Ovary (tissue), 9 donors: ENCODE results near the gene TTPAL. TPM values are rescaled to one million over a fixed set of nuclear protein-coding genes. Genes with fewer than 3 reads are reported as not detected.

ENCODE experiments used
- DNase-seq, 5 donors: peaks; one replicate each; pipeline ENCODE4 v3.0.0-alpha.2; 2019 to 2020
- H3K27ac ChIP-seq, 2 donors: fragments of 200-600 bp; one replicate each; pipeline versions ENCODE4 v1.5.1 to v1.8.0; 2019 to 2022
- H3K27me3 ChIP-seq: fragments of 200-600 bp; one replicate; pipeline ENCODE4 v1.8.0; 2022
- H3K36me3 ChIP-seq: fragments of 200-600 bp; sonication (generic); one replicate; pipeline ENCODE4 v1.5.1; 2019
- H3K4me1 ChIP-seq: one replicate; pipeline ENCODE4 v1.8.1; 2013; ENCODE audit warnings: mild to moderate bottlenecking, moderate library complexity; ENCODE audit not compliant: insufficient read depth
- H3K4me3 ChIP-seq: fragments of 200-600 bp; sonication (generic); one replicate; pipeline ENCODE4 v1.5.1; 2017
- H3K9me3 ChIP-seq, 2 donors: fragments of 200-600 bp in 1 of 2; sonication (generic) in 1 of 2; one replicate each; pipeline versions ENCODE4 v1.5.1 to v1.8.1; 2013 to 2019; ENCODE audit warnings: mild to moderate bottlenecking in 1 of 2, moderate library complexity in 1 of 2
- CTCF ChIP-seq, 3 donors: fragments of 450-650 bp in 2 of 3; fragments of 200-600 bp in 1 of 3; IDR thresholded peaks; one replicate each; pipeline versions ENCODE4 v1.5.1 to v1.8.0; 2016 to 2022; ENCODE audit warnings: antibody characterized with exemption in 3 of 3, mild to moderate bottlenecking in 1 of 3
- EP300 ChIP-seq: sonication (generic); formaldehyde crosslinking; IDR thresholded peaks from one replicate; pipeline ENCODE4 v1.6.1; 2017; ENCODE audit warnings: antibody characterized with exemption
- POLR2A ChIP-seq: fragments of 450-650 bp; IDR thresholded peaks from one replicate; pipeline ENCODE4 v1.6.1; 2017; ENCODE audit warnings: antibody characterized with exemption, mild to moderate bottlenecking, moderate library complexity
- WGBS, 3 donors: extraction: QIAGEN DNeasy Blood & Tissue Kit in 1 of 3; methylation state at CpG; one replicate each; pipeline versions ENCODE4 v1.1.5 to v1.1.7; 2013 to 2017; 5-methylcytosine and 5-hydroxymethylcytosine counted together
- intact Hi-C, 4 donors: fragments of 100-400 bp; cut with DNase I; formaldehyde crosslinking; loops; one replicate each; pipeline versions ENCODE4 v1.11.0 to v1.15.1; 2022 to 2023
- polyA plus RNA-seq, 2 donors: library from polyadenylated mRNA; stranded (reverse); fragments of 200-250 nt in 1 of 2; fragments of 350-450 nt in 1 of 2; fragmentation: Illumina TruSeq in 1 of 2; extraction: RNeasy Lipid Tissue Mini Kit (QIAGEN cat#74804) in 1 of 2; gene quantifications; one replicate each; pipeline ENCODE4 v1.2.3, GENCODE V29; 2013 to 2014
- total RNA-seq, 7 donors: library from RNA; depleted of rRNA in 2 of 7; stranded (reverse); fragments of >200 nt in 2 of 7; fragmentation: NEBNext Ultra II Directional in 3 of 7; extraction: Animal tissue kit (Norgen Biotek cat#: 25700) in 3 of 7; gene quantifications; one replicate each; pipeline versions ENCODE4 v1.1.0 to v1.2.4, GENCODE V29; 2016 to 2023
- donor health status: DM: no; HTN: no; CAD: no; lungs with moderate emphysema.
- donor health status: DM: no; HTN: no; CAD: no.
- donor health status: Bipolar disorder and iron deficiency.
- donor health status: DM: yes; HTN: yes; CAD: no.
- donor health status: DM: no; HTN: no; CAD: no.
- donor health status: DM: yes; HTN: yes; CAD: no.

Gene TTPAL
- total and polyA plus RNA-seq, 9 donors: 3.1 to 25.1 (median 10.9) TPM

- Histone ChIP-seq H3K4me1 (no peaks in the 10 kb centered on the region), H3K27ac (no peak overlapping the region), H3K9me3 (no peaks in the 10 kb centered on the region), H3K27me3 (no peaks in the 10 kb centered on the region), H3K4me3 (no peak overlapping the region), H3K36me3 (no peaks in the 10 kb centered on the region)
- TF ChIP-seq EP300 (no peak), CTCF (IDR thresholded peaks at IDR 0.05) (no peak), POLR2A (no peak)
- intact Hi-C loops: no loop called here
- WGBS, 3 donors: 48 to 56% (median 48%) methylated on average over 9 of the region's 9 CpGs
- no peak for DNase-seq
Measured at GRCh38 chr20:44448753-44449546, 26.7 kb upstream of the TTPAL start.

- intact Hi-C loops: no loop called here
- DNase-seq: no peak
- no peaks in the 10 kb centered on the region for H3K4me1 ChIP-seq
- no peak overlapping the region for H3K27ac ChIP-seq
- WGBS, 3 donors: 86 to 91% (median 87%) methylated on average over 7 of the region's 7 CpGs
- H3K4me3 ChIP-seq: no peak overlapping the region
- TF ChIP-seq POLR2A: no peak
- TF ChIP-seq CTCF (IDR thresholded peaks at IDR 0.05): no peak
- no peak for TF ChIP-seq EP300
- H3K36me3 ChIP-seq: no peaks in the 10 kb centered on the region
- no peaks in the 10 kb centered on the region for H3K27me3 ChIP-seq
- no peaks in the 10 kb centered on the region for H3K9me3 ChIP-seq
Measured at GRCh38 chr20:44449864-44450263, 25.8 kb upstream of the TTPAL start.

- Histone ChIP-seq H3K36me3 (no peaks in the 10 kb centered on the region), H3K9me3 (no peaks in the 10 kb centered on the region), H3K4me3 (no peak overlapping the region), H3K27me3 (no peaks in the 10 kb centered on the region), H3K4me1 (no peaks in the 10 kb centered on the region), H3K27ac (no peak overlapping the region)
- intact Hi-C loops: no loop called here
- TF ChIP-seq EP300: no peak
- no peak for TF ChIP-seq POLR2A
- no peak for TF ChIP-seq CTCF (IDR thresholded peaks at IDR 0.05)
- no peak for DNase-seq
- 50 to 53% (median 53%) methylated on average over 3 of the region's 3 CpGs for WGBS, 3 donors
Measured at GRCh38 chr20:44450281-44450889, 25.3 kb upstream of the TTPAL start.

GRCh38 chr20:44450903-44451450 lies 24.7 kb upstream of the TTPAL start:
- Histone ChIP-seq H3K4me3 (no peak overlapping the region), H3K27me3 (no peaks in the 10 kb centered on the region)
- 77 to 87% (median 84%) methylated on average over 7 of the region's 7 CpGs for WGBS, 3 donors

More at GRCh38 chr20:44450903-44451450, 24.7 kb upstream of the TTPAL start:
- H3K36me3 ChIP-seq: no peaks in the 10 kb centered on the region
- no peak for TF ChIP-seq CTCF (IDR thresholded peaks at IDR 0.05)
- TF ChIP-seq POLR2A: no peak
- TF ChIP-seq EP300: no peak
- H3K9me3 ChIP-seq: no peaks in the 10 kb centered on the region
- DNase-seq: no peak
- no peaks in the 10 kb centered on the region for H3K4me1 ChIP-seq
- no peak overlapping the region for H3K27ac ChIP-seq
- intact Hi-C loops: no loop called here
